Measurements from ENCODE around the gene TTBK1. TPM values are rescaled to one million over a fixed set of nuclear protein-coding genes. Genes with fewer than 3 reads are reported as not detected.
A peak's percentile ranks its signal among the peaks of the same experiment; 100 is the strongest.

Gene TTBK1
- total RNA-seq, 1 donor from 2014 or later, result 0.27 TPM

GRCh38 chr6:43243664-43244321, 512 bp downstream of the TTBK1 start:
- intact Hi-C loops (cut with micrococcal nuclease), result no loop called here
- TF ChIP-seq CTCF (IDR thresholded peaks at IDR 0.05; ENCODE audit: borderline replicate concordance), result no peak

GRCh38 chr6:43246301-43247113, 3.2 kb downstream of the TTBK1 start:
- Histone ChIP-seq H3K4me1 (peaks cover 16% of the 10 kb centered on the region), H3K27me3 (ENCODE audit: low read depth) (peaks cover 69% of the 10 kb centered on the region), H3K27ac (replicated peaks) (peak overlapping the region; percentile 45), H3K9me3 (replicated peaks) (no peaks in the 10 kb centered on the region), H3K36me3 (no peaks in the 10 kb centered on the region), H3K4me3 (peak overlapping the region; percentile 74)
- DNase-seq, result peak; percentile 51
- intact Hi-C loops (cut with micrococcal nuclease), result no loop called here
- TF ChIP-seq CTCF (IDR thresholded peaks at IDR 0.05; ENCODE audit: borderline replicate concordance), result no peak

More at GRCh38 chr6:43243664-43244321, 512 bp downstream of the TTBK1 start:
- Histone ChIP-seq H3K27me3 (ENCODE audit: low read depth) (peaks cover 85% of the 10 kb centered on the region), H3K36me3 (no peaks in the 10 kb centered on the region), H3K4me1 (peaks cover 15% of the 10 kb centered on the region), H3K27ac (replicated peaks) (no peak overlapping the region), H3K4me3 (no peak overlapping the region), H3K9me3 (replicated peaks) (peaks cover 7% of the 10 kb centered on the region)
- DNase-seq, result no peak

- Histone ChIP-seq H3K4me1 (peaks cover 19% of the 10 kb centered on the region), H3K9me3 (replicated peaks) (no peaks in the 10 kb centered on the region), H3K27ac (replicated peaks) (peak overlapping the region; percentile 45), H3K36me3 (no peaks in the 10 kb centered on the region), H3K27me3 (ENCODE audit: low read depth) (peaks cover 69% of the 10 kb centered on the region), H3K4me3 (peak overlapping the region; percentile 74)
- TF ChIP-seq CTCF (IDR thresholded peaks at IDR 0.05; ENCODE audit: borderline replicate concordance), result no peak
- intact Hi-C loops (cut with micrococcal nuclease), result no loop called here
- DNase-seq, result peak; percentile 78
Measured at GRCh38 chr6:43247114-43247999, 4.1 kb downstream of the TTBK1 start.

DNA sequence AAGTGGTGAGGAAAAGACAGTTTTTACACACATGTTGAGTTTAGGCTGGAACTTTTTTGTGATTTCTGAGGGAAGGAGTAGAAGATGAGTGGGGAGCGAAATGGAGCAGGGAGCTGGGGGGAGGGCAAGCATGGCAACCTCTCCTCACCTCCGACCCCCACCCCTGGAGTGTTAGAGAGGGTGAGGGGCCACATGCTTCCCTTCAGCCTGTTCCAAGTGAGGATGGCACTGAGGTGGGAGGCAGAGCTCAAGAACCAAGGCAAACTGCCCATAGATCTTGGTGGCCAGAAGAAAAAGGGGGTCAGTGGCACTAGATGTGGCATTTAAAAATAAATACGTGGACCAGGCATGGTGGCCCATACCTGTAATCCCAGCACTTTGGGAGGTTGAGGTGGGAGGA, 4.8 kb downstream of the TTBK1 start:
- Histone ChIP-seq H3K4me1 (peaks cover 19% of the 10 kb centered on the region), H3K36me3 (no peaks in the 10 kb centered on the region), H3K4me3 (no peak overlapping the region), H3K27ac (replicated peaks) (no peak overlapping the region), H3K27me3 (ENCODE audit: low read depth) (peaks cover 69% of the 10 kb centered on the region), H3K9me3 (replicated peaks) (no peaks in the 10 kb centered on the region)
- no peak for TF ChIP-seq CTCF (IDR thresholded peaks at IDR 0.05; ENCODE audit: borderline replicate concordance)
- intact Hi-C loops (cut with micrococcal nuclease), result no loop called here
- DNase-seq, result no peak

GRCh38 chr6:43248791-43249190, 5.5 kb downstream of the TTBK1 start:
- intact Hi-C loops (cut with micrococcal nuclease), result no loop called here
- Histone ChIP-seq H3K9me3 (replicated peaks) (no peaks in the 10 kb centered on the region), H3K4me3 (no peak overlapping the region), H3K27me3 (ENCODE audit: low read depth) (peaks cover 69% of the 10 kb centered on the region), H3K36me3 (no peaks in the 10 kb centered on the region), H3K27ac (replicated peaks) (no peak overlapping the region), H3K4me1 (peaks cover 19% of the 10 kb centered on the region)
- TF ChIP-seq CTCF (IDR thresholded peaks at IDR 0.05; ENCODE audit: borderline replicate concordance), result no peak
- DNase-seq, result no peak

All from left ventricle myocardium inferior (tissue), 1 donor.